ENCODE results near the gene SHOX. TPM values are rescaled to one million over a fixed set of nuclear protein-coding genes. Genes with fewer than 3 reads are reported as not detected.

Gene SHOX
- total RNA-seq, 2 donors from 2014 or later: not detected

DNA sequence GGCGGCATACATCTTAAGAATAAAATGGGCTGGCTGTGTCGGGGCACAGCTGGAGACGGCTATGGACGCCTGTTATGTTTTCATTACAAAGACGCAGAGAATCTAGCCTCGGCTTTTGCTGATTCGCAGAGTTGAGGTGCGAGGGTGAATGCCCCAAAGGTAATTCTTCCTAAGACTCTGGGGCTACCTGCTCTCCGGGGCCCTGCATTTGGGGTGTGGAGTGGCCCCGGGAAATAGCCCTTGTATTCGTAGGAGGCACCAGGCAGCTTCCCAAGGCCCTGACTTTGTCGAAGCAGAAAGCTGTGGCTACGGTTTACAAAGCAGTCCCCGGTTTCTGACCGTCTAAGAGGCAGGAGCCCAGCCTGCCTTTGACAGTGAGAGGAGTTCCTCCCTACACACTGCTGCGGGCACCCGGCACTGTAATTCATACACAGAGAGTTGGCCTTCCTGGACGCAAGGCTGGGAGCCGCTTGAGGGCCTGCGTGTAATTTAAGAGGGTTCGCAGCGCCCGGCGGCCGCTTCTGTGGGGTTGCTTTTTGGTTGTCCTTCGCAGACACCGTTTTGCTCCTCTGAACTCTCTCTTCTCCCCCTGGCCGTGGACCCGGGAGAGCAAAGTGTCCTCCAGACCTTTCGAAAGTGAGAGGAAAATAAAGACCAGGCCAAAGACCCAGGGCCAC is 1.9 kb downstream of the SHOX start:
- WGBS: 2% methylated on average over 30 of the region's 30 CpGs
- Histone ChIP-seq H3K36me3 (no peaks in the 10 kb centered on the region), H3K4me1 (replicated peaks) (no peaks in the 10 kb centered on the region), H3K9me3 (no peaks in the 10 kb centered on the region), H3K27me3 (replicated peaks; ENCODE audit: insufficient read depth) (peaks cover 34% of the 10 kb centered on the region), H3K4me3 (no peak overlapping the region), H3K27ac (no peak overlapping the region)
- DNase-seq (ENCODE audit: low spot score): no peak
- intact Hi-C loops (cut with DNase I): no loop called here
- TF ChIP-seq POLR2A (IDR thresholded peaks at IDR 0.05): no peak
- TF ChIP-seq POLR2AphosphoS5 (IDR thresholded peaks at IDR 0.05): no peak
- TF ChIP-seq, protein P1, sequence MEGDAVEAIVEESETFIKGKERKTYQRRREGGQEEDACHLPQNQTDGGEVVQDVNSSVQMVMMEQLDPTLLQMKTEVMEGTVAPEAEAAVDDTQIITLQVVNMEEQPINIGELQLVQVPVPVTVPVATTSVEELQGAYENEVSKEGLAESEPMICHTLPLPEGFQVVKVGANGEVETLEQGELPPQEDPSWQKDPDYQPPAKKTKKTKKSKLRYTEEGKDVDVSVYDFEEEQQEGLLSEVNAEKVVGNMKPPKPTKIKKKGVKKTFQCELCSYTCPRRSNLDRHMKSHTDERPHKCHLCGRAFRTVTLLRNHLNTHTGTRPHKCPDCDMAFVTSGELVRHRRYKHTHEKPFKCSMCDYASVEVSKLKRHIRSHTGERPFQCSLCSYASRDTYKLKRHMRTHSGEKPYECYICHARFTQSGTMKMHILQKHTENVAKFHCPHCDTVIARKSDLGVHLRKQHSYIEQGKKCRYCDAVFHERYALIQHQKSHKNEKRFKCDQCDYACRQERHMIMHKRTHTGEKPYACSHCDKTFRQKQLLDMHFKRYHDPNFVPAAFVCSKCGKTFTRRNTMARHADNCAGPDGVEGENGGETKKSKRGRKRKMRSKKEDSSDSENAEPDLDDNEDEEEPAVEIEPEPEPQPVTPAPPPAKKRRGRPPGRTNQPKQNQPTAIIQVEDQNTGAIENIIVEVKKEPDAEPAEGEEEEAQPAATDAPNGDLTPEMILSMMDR (IDR thresholded peaks at IDR 0.05): no peak

DNA sequence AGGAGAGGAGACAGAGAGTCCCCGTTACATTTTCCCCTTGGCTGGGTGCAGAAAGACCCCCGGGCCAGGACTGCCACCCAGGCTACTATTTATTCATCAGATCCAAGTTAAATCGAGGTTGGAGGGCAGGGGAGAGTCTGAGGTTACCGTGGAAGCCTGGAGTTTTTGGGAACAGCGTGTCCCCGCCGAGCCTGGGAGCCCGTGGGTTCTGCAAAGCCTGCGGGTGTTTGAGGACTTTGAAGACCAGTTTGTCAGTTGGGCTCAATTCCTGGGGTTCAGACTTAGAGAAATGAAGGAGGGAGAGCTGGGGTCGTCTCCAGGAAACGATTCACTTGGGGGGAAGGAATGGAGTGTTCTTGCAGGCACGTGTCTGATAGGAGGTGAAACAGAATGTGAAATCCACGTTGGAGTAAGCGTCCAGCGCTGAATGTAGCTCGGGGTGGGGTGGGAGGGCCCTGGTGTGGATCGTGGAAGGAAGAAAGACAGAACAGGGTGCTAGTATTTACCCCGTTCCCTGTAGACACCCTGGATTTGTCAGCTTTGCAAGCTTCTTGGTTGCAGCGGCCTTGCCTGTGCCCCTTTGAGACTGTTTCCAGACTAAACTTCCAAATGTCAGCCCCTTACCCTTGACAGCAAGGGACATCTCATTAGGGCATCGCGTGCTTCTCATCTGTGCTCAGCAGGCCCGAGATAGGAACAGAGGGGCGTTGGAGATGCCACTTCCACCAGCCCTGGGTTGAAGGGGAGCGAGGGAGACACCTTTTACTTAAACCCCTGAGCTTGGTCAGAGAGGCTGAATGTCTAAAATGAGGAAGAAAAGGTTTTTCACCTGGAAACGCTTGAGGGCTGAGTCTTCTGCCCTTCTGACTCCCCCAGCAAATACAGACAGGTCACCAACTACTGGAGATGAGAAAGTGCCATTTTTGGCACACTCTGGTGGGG is 2.7 kb downstream of the SHOX start:
- TF ChIP-seq POLR2A (IDR thresholded peaks at IDR 0.05) (no peak), POLR2AphosphoS5 (IDR thresholded peaks at IDR 0.05) (no peak)
- TF ChIP-seq, protein P1 (IDR thresholded peaks at IDR 0.05): no peak
- H3K4me3 ChIP-seq: no peak overlapping the region
- no peak overlapping the region for H3K27ac ChIP-seq
- no peak for DNase-seq (ENCODE audit: low spot score)
- intact Hi-C loops (cut with DNase I): no loop called here
- H3K4me1 ChIP-seq (replicated peaks): no peaks in the 10 kb centered on the region
- H3K27me3 ChIP-seq (replicated peaks; ENCODE audit: insufficient read depth): peaks cover 39% of the 10 kb centered on the region
- 3% methylated on average over 25 of the region's 25 CpGs for WGBS
- H3K9me3 ChIP-seq: no peaks in the 10 kb centered on the region
- no peaks in the 10 kb centered on the region for H3K36me3 ChIP-seq

DNA sequence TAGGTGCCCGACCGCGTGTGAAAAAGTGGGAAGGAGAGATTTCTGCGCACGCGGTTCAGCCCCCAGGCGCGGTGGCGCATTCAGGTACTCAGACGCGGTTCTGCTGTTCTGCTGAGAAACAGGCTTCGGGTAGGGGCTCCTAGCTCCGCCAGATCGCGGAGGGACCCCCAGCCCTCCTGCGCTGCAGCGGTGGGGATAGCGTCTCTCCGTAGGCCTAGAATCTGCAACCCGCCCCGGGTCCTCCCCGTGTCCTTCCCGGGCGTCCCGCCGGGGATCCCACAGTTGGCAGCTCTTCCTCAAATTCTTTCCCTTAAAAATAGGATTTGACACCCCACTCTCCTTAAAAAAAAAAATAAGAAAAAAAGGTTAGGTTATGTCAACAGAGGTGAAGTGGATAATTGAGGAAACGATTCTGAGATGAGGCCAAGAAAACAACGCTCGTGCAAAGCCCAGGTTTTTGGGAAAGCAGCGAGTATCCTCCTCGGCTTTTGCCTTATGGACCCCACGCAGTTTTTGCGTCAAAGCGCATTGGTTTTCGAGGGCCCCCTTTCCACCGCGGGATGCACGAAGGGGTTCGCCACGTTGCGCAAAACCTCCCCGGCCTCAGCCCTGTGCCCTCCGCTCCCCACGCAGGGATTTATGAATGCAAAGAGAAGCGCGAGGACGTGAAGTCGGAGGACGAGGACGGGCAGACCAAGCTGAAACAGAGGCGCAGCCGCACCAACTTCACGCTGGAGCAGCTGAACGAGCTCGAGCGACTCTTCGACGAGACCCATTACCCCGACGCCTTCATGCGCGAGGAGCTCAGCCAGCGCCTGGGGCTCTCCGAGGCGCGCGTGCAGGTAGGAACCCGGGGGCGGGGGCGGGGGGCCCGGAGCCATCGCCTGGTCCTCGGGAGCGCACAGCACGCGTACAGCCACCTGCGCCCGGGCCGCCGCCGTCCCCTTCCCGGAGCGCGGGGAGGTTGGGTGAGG is 3.7 kb downstream of the SHOX start:
- TF ChIP-seq, protein P1 (IDR thresholded peaks at IDR 0.05): no peak
- TF ChIP-seq POLR2A (IDR thresholded peaks at IDR 0.05): no peak
- TF ChIP-seq POLR2AphosphoS5 (IDR thresholded peaks at IDR 0.05): no peak
- intact Hi-C loops (cut with DNase I): no loop called here
- Histone ChIP-seq H3K4me3 (no peak overlapping the region), H3K4me1 (replicated peaks) (no peaks in the 10 kb centered on the region), H3K27ac (no peak overlapping the region), H3K9me3 (no peaks in the 10 kb centered on the region), H3K36me3 (no peaks in the 10 kb centered on the region), H3K27me3 (replicated peaks; ENCODE audit: insufficient read depth) (peaks cover 45% of the 10 kb centered on the region)
- DNase-seq (ENCODE audit: low spot score): no peak
- WGBS: 4% methylated on average over 80 of the region's 84 CpGs

DNA sequence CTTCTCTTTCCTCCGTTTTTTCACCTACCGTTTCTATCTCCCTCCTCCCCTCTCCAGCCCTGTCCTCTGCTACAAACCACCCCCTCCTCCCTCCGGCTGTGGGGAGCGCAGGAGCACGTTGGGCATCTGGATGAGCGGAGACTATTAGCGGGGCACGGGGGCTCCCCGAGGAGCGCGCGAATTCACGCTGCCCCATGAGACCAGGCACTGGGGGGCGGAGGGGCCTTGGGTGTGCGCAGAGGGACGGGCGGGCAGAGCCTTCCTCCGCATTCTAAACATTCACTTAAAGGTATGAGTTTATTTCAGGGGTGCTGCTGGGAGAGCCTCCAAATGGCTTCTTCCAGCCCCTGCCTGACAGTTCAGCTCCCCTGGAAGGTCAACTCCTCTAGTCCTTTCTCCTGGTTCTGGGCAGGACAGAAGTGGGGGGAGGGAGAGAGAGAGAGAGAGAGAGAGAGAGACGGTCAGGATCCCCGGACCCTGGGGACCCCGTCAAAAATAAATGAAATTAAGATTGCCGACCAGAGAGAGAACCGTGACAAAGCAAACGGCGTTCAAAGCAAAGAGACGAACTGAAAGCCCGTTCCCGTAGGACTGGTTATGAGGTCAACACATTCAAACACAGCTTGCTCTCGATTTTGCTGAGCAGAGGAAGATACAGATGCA is 5.0 kb downstream of the SHOX start:
- 6% methylated on average over 27 of the region's 29 CpGs for WGBS
- TF ChIP-seq, protein P1 (IDR thresholded peaks at IDR 0.05): no peak
- no peak for TF ChIP-seq POLR2A (IDR thresholded peaks at IDR 0.05)
- no peak for TF ChIP-seq POLR2AphosphoS5 (IDR thresholded peaks at IDR 0.05)

More for the DNA sequence above, 5.0 kb downstream of the SHOX start:
- no peak for DNase-seq (ENCODE audit: low spot score)
- intact Hi-C loops (cut with DNase I): no loop called here
- Histone ChIP-seq H3K27me3 (replicated peaks; ENCODE audit: insufficient read depth) (peaks cover 40% of the 10 kb centered on the region), H3K9me3 (no peaks in the 10 kb centered on the region), H3K27ac (no peak overlapping the region), H3K4me3 (no peak overlapping the region), H3K36me3 (no peaks in the 10 kb centered on the region), H3K4me1 (replicated peaks) (no peaks in the 10 kb centered on the region)

Data from prostate gland (tissue), 2 donors.